GM18498 (cell line): ENCODE results near the gene NR6A1.

Experiments used
- ATAC-seq: cut with Tn5 transposase; IDR thresholded peaks from one replicate; pipeline ENCODE4 v1.9.1; 2021; ENCODE audit warnings: mild to moderate bottlenecking, moderate library complexity; ENCODE audit not compliant: unreplicated experiment

NR6A1 gene

GRCh38 chr9:124593200-124593599 lies 177.9 kb downstream of the NR6A1 start:
- no peak for ATAC-seq

- ATAC-seq = no peak
Measured at GRCh38 chr9:124590889-124591641, 180.0 kb downstream of the NR6A1 start.

GRCh38 chr9:124584631-124585030 lies 186.5 kb downstream of the NR6A1 start:
- ATAC-seq = no peak

- ATAC-seq = no peak
Measured at GRCh38 chr9:124583134-124583533, 188.0 kb downstream of the NR6A1 start.

- ATAC-seq = no peak
Measured at GRCh38 chr9:124580186-124580585, 190.9 kb downstream of the NR6A1 start.

GRCh38 chr9:124576751-124577150 lies 194.4 kb downstream of the NR6A1 start:
- no peak for ATAC-seq

GRCh38 chr9:124574534-124575375 lies 196.4 kb downstream of the NR6A1 start:
- ATAC-seq = no peak

- no peak for ATAC-seq
Measured at GRCh38 chr9:124570942-124571666, 200.0 kb downstream of the NR6A1 start.

- ATAC-seq = no peak
Measured at GRCh38 chr9:124569942-124570341, 201.2 kb downstream of the NR6A1 start.

- no peak for ATAC-seq
Measured at GRCh38 chr9:124567362-124567761, 203.7 kb downstream of the NR6A1 start.

- no peak for ATAC-seq
Measured at GRCh38 chr9:124562328-124562727, 208.8 kb downstream of the NR6A1 start.

GRCh38 chr9:124559871-124560270 lies 211.2 kb downstream of the NR6A1 start:
- no peak for ATAC-seq

- ATAC-seq = no peak
Measured at GRCh38 chr9:124558777-124559470, 212.2 kb downstream of the NR6A1 start.

GRCh38 chr9:124557895-124558294 lies 213.2 kb downstream of the NR6A1 start:
- ATAC-seq = no peak

GRCh38 chr9:124555043-124555442 lies 216.1 kb downstream of the NR6A1 start:
- ATAC-seq = no peak

- ATAC-seq = no peak
Measured at GRCh38 chr9:124553738-124554137, 217.4 kb downstream of the NR6A1 start.

- no peak for ATAC-seq
Measured at GRCh38 chr9:124552273-124552605, 218.9 kb downstream of the NR6A1 start.

- ATAC-seq = peak; percentile 62
Measured at GRCh38 chr9:124551472-124552272, 219.4 kb downstream of the NR6A1 start.

GRCh38 chr9:124550072-124550471 lies 221.0 kb downstream of the NR6A1 start:
- no peak for ATAC-seq

GRCh38 chr9:124549016-124549415 lies 222.1 kb downstream of the NR6A1 start:
- ATAC-seq = no peak
